Non-pigmented ciliary epithelial cell (primary cell): ENCODE results near the gene PHKA2.
"Not testable (repeated sequence)": the region's sequence is repeated elsewhere in the genome, so short reads cannot be mapped to it uniquely, and the experiment has no call there.

Experiments
- DNase-seq: peaks from one replicate; pipeline ENCODE4 v3.0.0-alpha.2; 2010; ENCODE audit warnings: low read depth

Gene PHKA2

GRCh38 chrX:18983666-18984380, at the start of gene PHKA2:
Gene PHKA2, minus strand, starts transcription at chrX:18984114. Its CDS starts 182 bp downstream, at chrX:18983932.
- DNase-seq: no peak

- no peak for DNase-seq
Observed at GRCh38 chrX:19030805-19031204, 46.9 kb upstream of the PHKA2 start.

GRCh38 chrX:19028560-19028959, 44.6 kb upstream of the PHKA2 start:
- no peak for DNase-seq

- DNase-seq: no peak
Observed at GRCh38 chrX:19024366-19024765, 40.5 kb upstream of the PHKA2 start.

- peak; percentile 17 for DNase-seq
Observed at GRCh38 chrX:19019996-19020395, 36.1 kb upstream of the PHKA2 start.

- no peak for DNase-seq
Observed at GRCh38 chrX:19017271-19017670, 33.4 kb upstream of the PHKA2 start.

- not testable (repeated sequence) for DNase-seq
Observed at GRCh38 chrX:19016614-19017013, 32.7 kb upstream of the PHKA2 start.

- DNase-seq: no peak
Observed at GRCh38 chrX:19007868-19008267, 24.0 kb upstream of the PHKA2 start.

- DNase-seq: no peak
Observed at GRCh38 chrX:19007011-19007410, 23.1 kb upstream of the PHKA2 start.

- no peak for DNase-seq
Observed at GRCh38 chrX:19005909-19006308, 22.0 kb upstream of the PHKA2 start.

- DNase-seq: no peak
Observed at GRCh38 chrX:19003756-19004155, 19.8 kb upstream of the PHKA2 start.

- DNase-seq: no peak
Observed at GRCh38 chrX:18998653-18999052, 14.7 kb upstream of the PHKA2 start.

GRCh38 chrX:18997916-18998315, 14.0 kb upstream of the PHKA2 start:
- no peak for DNase-seq

GRCh38 chrX:18996536-18996935, 12.6 kb upstream of the PHKA2 start:
- DNase-seq: no peak

GRCh38 chrX:18995221-18995620, 11.3 kb upstream of the PHKA2 start:
- no peak for DNase-seq

- DNase-seq: peak; percentile 50
Observed at GRCh38 chrX:18994713-18995112, 10.8 kb upstream of the PHKA2 start.

- DNase-seq: no peak
Observed at GRCh38 chrX:18992829-18993228, 8.9 kb upstream of the PHKA2 start.

- no peak for DNase-seq
Observed at GRCh38 chrX:18985186-18985435, 1.2 kb upstream of the PHKA2 start.

- no peak for DNase-seq
Observed at GRCh38 chrX:18984381-18985185, 669 bp upstream of the PHKA2 start.

GRCh38 chrX:18981124-18981807, 2.6 kb downstream of the PHKA2 start:
- no peak for DNase-seq

- DNase-seq: not testable (repeated sequence)
Observed at GRCh38 chrX:18980262-18980661, 3.7 kb downstream of the PHKA2 start.

GRCh38 chrX:18974993-18975392, 8.9 kb downstream of the PHKA2 start:
- no peak for DNase-seq

GRCh38 chrX:18973527-18974192, 10.3 kb downstream of the PHKA2 start:
- DNase-seq: no peak
